ENCODE measurements around the gene CFAP251. TPM values are rescaled to one million over a fixed set of nuclear protein-coding genes. Genes with fewer than 3 reads are reported as not detected.

The CFAP251 gene
- polyA plus RNA-seq, 3 donors = 0.08 to 0.17 TPM; not detected in 1

- Histone ChIP-seq H4K20me1 (ENCODE audit: insufficient read depth, low read length) (no peaks in the 10 kb centered on the region), H3K9ac (ENCODE audit: insufficient read depth, low read length, poor library complexity, severe bottlenecking) (no peak overlapping the region), H3K79me2 (ENCODE audit: insufficient read depth, low read length) (no peaks in the 10 kb centered on the region), H3K4me3 (replicated peaks in 1 of 3; ENCODE audit: low read depth in 2 of 3, low read length in 3 of 3) (no peak overlapping the region), H3K4me1 (ENCODE audit: control insufficient read depth in 1 of 2, insufficient read depth in 2 of 2, low read length in 2 of 2) (peaks cover 9% of the 10 kb centered on the region in 2 donors), H3K27me3 (ENCODE audit: control insufficient read depth in 2 of 2, insufficient read depth in 2 of 2, low read length in 2 of 2) (no peaks in the 10 kb centered on the region), H2AFZ (ENCODE audit: insufficient read depth, low read depth, low read length, poor library complexity, severe bottlenecking) (no peak overlapping the region), H3K9me3 (replicated peaks in 1 of 2; ENCODE audit: control insufficient read depth in 1 of 2, insufficient read depth in 1 of 2, low read length in 2 of 2) (no peaks in the 10 kb centered on the region), H3K36me3 (replicated peaks in 1 of 2; ENCODE audit: control insufficient read depth in 1 of 2, insufficient read depth in 2 of 2, low read length in 2 of 2) (no peaks in the 10 kb centered on the region), H3K27ac (ENCODE audit: low read depth in 1 of 2, low read length in 2 of 2) (no peak overlapping the region), H3K4me2 (replicated peaks; ENCODE audit: extremely low read depth, low read length, poor library complexity, severe bottlenecking) (no peak overlapping the region)
- Mint-ChIP-seq H3K9me3 (no peaks in the 10 kb centered on the region), H3K36me3 (peaks cover 0 to 45% of the 10 kb centered on the region in 2 donors), H3K4me3 (no peak overlapping the region), H3K27ac (peak overlapping the region in 1 of 7 donors; percentile 32), H3K27me3 (ENCODE audit: low read depth in 3 of 3) (peaks cover 0 to 2% (median 0%) of the 10 kb centered on the region in 3 donors), H3K4me1 (peaks cover 6% of the 10 kb centered on the region)
- 95% methylated on average over 7 of the region's 7 CpGs for WGBS (ENCODE audit: insufficient coverage)
- TF ChIP-seq CTCF (IDR thresholded peaks at IDR 0.05) = no peak
- no peak for DNase-seq
- intact Hi-C loops (cut with micrococcal nuclease) = no loop called here
These were observed 126.9 kb downstream of the CFAP251 start for GRCh38 chr12:122045262-122045661.

- H3K27me3 ChIP-seq (ENCODE audit: control insufficient read depth in 2 of 2, insufficient read depth in 2 of 2, low read length in 2 of 2) = no peaks in the 10 kb centered on the region
- no peaks in the 10 kb centered on the region for H3K79me2 ChIP-seq (ENCODE audit: insufficient read depth, low read length)
- intact Hi-C loops (cut with micrococcal nuclease) = no loop called here
- peaks cover 6% of the 10 kb centered on the region for H3K4me1 Mint-ChIP-seq
- H3K36me3 ChIP-seq (replicated peaks in 1 of 2; ENCODE audit: control insufficient read depth in 1 of 2, insufficient read depth in 2 of 2, low read length in 2 of 2) = no peaks in the 10 kb centered on the region
- no peak overlapping the region for H3K9ac ChIP-seq (ENCODE audit: insufficient read depth, low read length, poor library complexity, severe bottlenecking)
- H2AFZ ChIP-seq (ENCODE audit: insufficient read depth, low read depth, low read length, poor library complexity, severe bottlenecking) = no peak overlapping the region
- peaks cover 0 to 2% (median 0%) of the 10 kb centered on the region in 3 donors for H3K27me3 Mint-ChIP-seq (ENCODE audit: low read depth in 3 of 3)
- H3K4me2 ChIP-seq (replicated peaks; ENCODE audit: extremely low read depth, low read length, poor library complexity, severe bottlenecking) = no peak overlapping the region
- H3K4me1 ChIP-seq (ENCODE audit: control insufficient read depth in 1 of 2, insufficient read depth in 2 of 2, low read length in 2 of 2) = peaks cover 9% of the 10 kb centered on the region in 2 donors
- H3K4me3 Mint-ChIP-seq = no peak overlapping the region
- no peaks in the 10 kb centered on the region for H4K20me1 ChIP-seq (ENCODE audit: insufficient read depth, low read length)
- no peak for DNase-seq
- H3K9me3 ChIP-seq (replicated peaks in 1 of 2; ENCODE audit: control insufficient read depth in 1 of 2, insufficient read depth in 1 of 2, low read length in 2 of 2) = no peaks in the 10 kb centered on the region
- no peak overlapping the region for H3K27ac ChIP-seq (ENCODE audit: low read depth in 1 of 2, low read length in 2 of 2)
- TF ChIP-seq CTCF (IDR thresholded peaks at IDR 0.05) = no peak
- H3K27ac Mint-ChIP-seq = peak overlapping the region in 1 of 7 donors; percentile 41
- H3K4me3 ChIP-seq (replicated peaks in 1 of 3; ENCODE audit: low read depth in 2 of 3, low read length in 3 of 3) = no peak overlapping the region
- H3K9me3 Mint-ChIP-seq = peaks cover 0 to 1% (median 0%) of the 10 kb centered on the region in 7 donors
- H3K36me3 Mint-ChIP-seq = peaks cover 0 to 40% of the 10 kb centered on the region in 2 donors
- 88% methylated on average over 7 of the region's 7 CpGs for WGBS (ENCODE audit: insufficient coverage)
These were observed 127.8 kb downstream of the CFAP251 start for GRCh38 chr12:122046145-122046544.

Data from CD14-positive monocyte (primary cell).